T47D (cell line): Measurements from ENCODE around the gene STPG3.
"Not testable (repeated sequence)": the region's sequence is repeated elsewhere in the genome, so short reads cannot be mapped to it uniquely, and the experiment has no call there.

Experiments used
- DNase-seq, 2 experiments: peaks; one replicate each; pipeline versions ENCODE4 v3.0.0 to v3.0.0-alpha.2; 2011 to 2012; ENCODE audit warnings: low read depth in 1 of 2, low spot score in 1 of 2
- JUND ChIP-seq: IDR thresholded peaks from 2 replicates; pipeline ENCODE4 v1.6.1; 2012; ENCODE audit warnings: low read depth
- in situ Hi-C: cut with HindIII; loops from 2 replicates; pipeline ENCODE4 v1.10.0; 2016; ENCODE audit warnings: low sequenced_read_pairs, low pct_unique_long_range_greater_than_20kb

Gene STPG3

DNA sequence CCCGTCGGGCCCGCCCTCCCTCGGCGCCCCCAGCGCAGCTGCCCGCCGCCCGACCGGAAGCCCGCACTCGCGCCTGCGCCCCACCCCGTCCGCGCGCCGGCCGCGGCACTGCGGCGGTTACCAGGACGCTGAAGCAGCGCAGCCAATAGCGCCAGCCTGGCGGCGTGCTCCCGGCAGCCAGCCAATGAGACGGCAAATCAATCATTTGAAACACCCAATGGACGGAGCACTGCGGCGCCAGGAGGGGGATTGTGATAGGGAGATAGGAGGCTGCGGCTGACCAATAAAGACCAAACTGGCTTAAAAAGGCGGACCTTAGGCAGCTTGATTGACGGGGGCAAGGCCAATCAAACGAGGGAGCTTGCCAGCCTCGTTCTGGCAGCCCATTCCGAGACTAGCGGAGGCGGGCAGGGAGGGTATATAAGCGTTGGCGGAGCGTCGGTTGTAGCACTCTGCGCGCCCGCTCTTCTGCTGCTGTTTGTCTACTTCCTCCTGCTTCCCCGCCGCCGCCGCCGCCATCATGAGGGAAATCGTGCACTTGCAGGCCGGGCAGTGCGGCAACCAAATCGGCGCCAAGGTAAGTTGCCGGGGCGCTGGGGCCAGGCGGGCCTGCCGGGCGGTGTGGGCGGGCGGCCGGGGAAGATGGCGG lies 10.1 kb upstream of the STPG3 start, which contains the start of gene TUBB4B:
Gene TUBB4B (plus strand): TSS at position 447 of the 649 bp plus-strand sequence. CDS start 74 bp downstream, at position 521.
- peak; percentile 100 for DNase-seq
- TF ChIP-seq JUND = no peak
- in situ Hi-C loops = no loop called here

DNA sequence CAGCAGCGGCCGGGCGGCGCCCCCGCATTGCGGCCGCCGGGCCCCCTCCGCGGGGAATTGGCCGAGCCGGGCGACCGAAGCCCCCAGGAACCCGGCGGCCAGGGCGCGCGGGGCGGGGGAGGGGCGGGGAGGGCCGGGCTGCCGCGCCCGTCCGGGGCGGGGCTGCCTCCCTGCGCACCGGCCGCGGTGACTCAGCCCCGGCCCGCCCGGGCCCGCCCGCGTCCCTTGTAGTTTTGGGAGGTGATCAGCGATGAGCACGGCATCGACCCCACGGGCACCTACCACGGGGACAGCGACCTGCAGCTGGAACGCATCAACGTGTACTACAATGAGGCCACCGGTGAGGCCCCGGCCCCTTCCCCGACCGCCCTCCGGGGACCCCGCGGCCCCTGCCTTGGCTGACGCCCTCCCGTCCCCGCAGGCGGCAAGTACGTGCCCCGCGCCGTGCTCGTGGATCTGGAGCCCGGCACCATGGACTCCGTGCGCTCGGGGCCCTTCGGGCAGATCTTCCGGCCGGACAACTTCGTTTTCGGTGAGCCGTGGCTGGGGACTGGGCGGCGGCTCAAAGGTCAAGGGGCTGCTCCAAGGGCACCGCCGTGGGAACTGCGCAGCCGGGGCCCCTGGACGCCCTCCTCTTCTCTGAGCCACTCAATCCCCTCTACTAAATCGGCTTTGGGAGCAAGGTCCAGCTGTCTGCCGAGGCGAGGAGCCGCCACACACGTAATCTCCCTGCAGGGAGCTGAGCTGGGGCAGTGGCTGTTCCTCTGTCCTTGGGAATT lies 9.4 kb upstream of the STPG3 start:
- no peak for TF ChIP-seq JUND
- peak in 1 of 2 experiments; percentile 59 for DNase-seq
- in situ Hi-C loops = no loop called here

DNA sequence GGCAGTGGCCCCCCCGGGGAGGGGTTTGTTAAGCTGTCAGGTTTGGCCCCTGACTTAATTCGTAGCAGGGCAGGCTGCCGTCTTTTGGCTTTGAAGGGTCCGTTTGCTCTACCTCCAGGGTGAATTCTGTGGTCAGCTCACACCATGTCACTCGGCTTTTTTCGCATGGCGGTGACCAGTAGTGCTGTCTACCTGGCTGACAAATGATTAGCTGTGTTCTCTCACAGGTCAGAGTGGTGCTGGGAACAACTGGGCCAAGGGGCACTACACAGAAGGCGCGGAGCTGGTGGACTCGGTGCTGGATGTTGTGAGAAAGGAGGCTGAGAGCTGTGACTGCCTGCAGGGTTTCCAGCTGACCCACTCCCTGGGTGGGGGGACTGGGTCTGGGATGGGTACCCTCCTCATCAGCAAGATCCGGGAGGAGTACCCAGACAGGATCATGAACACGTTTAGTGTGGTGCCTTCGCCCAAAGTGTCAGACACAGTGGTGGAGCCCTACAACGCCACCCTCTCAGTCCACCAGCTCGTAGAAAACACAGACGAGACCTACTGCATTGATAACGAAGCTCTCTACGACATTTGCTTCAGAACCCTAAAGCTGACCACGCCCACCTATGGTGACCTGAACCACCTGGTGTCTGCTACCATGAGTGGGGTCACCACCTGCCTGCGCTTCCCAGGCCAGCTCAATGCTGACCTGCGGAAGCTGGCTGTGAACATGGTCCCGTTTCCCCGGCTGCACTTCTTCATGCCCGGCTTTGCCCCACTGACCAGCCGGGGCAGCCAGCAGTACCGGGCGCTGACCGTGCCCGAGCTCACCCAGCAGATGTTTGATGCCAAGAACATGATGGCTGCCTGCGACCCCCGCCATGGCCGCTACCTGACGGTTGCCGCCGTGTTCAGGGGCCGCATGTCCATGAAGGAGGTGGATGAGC lies 8.6 kb upstream of the STPG3 start:
- in situ Hi-C loops = no loop called here
- no peak for TF ChIP-seq JUND
- no peak for DNase-seq

DNA sequence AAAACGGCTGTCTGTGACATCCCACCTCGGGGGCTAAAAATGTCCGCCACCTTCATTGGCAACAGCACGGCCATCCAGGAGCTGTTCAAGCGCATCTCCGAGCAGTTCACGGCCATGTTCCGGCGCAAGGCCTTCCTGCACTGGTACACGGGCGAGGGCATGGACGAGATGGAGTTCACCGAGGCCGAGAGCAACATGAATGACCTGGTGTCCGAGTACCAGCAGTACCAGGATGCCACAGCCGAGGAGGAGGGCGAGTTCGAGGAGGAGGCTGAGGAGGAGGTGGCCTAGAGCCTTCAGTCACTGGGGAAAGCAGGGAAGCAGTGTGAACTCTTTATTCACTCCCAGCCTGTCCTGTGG lies 7.8 kb upstream of the STPG3 start:
- in situ Hi-C loops, DNase-seq: not testable (repeated sequence)

DNA sequence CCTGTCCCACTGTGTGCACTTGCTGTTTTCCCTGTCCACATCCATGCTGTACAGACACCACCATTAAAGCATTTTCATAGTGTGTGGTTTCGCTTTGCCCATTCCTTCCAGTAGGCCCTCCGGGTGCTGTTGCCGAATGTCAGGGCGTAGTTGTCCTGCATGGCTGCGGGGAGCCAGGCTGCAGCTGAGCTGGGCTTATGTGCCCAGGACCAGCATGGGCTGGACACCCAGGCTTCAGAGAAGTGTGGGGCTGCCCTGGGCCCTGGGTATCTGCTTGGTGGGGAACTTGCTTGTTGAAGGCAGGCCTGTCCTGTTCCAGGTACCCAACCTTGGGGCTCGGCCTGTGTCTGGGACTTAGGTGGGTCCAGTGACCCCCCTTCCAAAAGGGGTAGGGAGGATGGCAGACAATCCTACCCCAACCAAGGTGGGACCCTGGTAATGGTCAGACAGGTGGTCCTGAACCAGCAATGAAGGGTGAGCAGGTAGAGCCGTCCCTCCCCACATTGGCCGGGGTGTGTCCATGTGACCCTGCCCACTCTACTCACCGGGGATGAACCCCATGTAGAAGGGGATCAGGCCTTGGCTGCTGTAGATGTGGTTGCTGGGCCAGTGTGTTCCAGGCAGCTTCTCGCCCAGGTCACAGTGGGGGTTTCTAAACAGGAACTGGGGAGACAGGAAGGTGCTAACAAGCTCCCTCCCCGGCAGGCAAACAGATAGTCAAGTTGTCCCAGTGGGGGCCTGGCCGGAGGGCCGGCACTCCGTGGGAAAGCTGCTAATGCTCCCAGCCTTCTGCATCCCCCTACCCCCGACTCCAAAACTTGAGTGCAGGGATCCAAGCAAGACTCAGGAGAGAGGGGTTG lies 7.2 kb upstream of the STPG3 start:
- no peak; the same call in 1 of the 2 replicates for TF ChIP-seq JUND
- DNase-seq = peak in 1 of 2 experiments; percentile 51
- in situ Hi-C loops = no loop called here

DNA sequence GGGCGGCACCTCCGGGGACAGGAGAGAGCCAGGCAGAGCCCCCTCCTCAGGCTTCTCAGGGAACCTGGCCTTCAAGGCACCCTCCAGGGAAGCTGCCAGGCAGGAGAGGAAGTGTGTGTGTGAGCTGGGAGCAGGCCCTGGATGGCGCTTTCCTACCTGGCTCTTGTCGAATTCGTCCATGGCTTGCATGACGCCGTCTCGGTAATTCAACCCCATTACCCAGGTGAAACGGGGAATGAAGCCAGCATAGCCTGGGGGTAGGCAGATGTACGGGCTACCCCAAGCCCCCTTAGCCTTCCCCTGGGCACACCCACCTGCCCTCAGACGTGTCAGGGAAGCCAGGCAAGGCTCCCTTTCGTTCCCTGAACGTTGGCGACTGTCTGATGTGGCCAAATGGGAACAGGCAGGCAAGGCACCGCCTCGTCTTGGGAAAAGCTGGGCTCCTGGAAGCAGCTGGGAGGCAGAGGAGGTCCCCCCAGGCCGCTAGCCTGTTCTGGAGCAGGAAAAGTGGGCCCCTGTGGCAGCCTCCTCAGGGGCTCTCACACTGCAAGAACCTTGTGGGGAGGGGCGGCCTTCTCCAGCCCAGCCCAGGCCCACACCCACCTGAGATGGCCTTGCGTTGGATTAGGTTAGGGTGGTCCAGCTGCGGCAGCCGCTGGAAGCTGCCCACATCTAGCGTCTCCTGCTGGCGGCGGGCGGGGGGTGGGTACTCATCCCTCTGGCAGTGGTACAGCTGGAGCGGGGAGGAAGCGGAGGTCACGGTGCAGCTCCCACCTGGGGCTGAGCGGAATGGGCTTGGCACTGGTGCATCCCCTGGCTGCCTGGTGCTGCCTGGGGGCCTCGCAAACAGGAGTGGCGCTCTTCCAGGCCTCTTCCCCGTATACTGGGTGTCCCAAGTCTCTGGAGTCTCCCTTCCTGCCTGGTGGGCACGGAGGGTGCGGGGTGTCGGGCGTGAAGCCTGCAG lies 6.3 kb upstream of the STPG3 start:
- no peak for TF ChIP-seq JUND

DNA sequence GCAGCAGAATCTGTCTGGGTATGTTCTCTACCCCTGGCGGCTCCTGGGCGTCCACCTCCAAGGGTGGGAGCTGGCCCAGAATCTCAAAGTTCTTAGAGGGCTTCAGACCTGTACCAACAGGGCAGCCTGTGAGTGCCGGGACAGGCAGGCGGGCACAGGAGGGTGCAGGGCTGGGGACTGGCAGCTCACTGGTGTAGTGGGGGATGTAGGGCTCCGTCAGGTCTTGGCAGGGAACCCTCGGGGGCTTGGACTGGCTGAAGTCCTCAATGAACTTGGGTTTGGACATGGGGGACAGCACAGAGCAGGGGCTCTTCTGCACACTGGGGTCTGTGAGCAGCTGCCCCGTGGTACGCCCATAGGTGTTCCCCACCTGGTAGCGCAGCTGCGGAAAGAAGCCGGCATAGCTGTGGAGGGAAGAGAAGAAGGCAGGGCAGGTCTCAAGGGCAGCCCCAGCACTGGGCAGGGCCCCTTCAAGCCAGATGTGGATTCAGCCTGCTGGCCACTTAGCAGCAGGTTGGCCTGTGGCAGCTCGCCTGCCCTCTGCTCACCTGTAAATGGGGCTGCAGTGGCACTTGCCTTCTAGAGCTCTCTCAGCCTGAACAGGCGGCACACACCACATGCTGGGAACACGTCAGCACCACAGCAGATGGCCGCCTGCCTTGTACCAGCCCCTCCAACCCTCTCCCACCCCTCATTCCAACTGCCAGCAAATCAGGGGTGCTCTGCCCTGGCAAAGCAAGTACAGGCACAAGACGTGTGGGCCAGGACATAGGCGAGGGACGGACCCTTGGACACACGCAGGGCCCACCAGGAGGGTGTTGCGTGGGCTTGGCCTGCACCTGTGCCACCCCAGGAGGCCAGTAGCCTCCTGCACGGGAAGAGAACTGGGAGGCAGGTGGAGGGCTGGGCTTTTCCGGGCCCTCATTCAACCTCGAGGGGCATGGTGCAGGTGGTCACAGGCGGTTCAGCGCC lies 5.3 kb upstream of the STPG3 start:
- in situ Hi-C loops = no loop called here
- no peak for TF ChIP-seq JUND
- no peak for DNase-seq

More for the DNA sequence above, 6.3 kb upstream of the STPG3 start:
- DNase-seq = peak in 1 of 2 experiments; percentile 44
- in situ Hi-C loops = no loop called here

DNA sequence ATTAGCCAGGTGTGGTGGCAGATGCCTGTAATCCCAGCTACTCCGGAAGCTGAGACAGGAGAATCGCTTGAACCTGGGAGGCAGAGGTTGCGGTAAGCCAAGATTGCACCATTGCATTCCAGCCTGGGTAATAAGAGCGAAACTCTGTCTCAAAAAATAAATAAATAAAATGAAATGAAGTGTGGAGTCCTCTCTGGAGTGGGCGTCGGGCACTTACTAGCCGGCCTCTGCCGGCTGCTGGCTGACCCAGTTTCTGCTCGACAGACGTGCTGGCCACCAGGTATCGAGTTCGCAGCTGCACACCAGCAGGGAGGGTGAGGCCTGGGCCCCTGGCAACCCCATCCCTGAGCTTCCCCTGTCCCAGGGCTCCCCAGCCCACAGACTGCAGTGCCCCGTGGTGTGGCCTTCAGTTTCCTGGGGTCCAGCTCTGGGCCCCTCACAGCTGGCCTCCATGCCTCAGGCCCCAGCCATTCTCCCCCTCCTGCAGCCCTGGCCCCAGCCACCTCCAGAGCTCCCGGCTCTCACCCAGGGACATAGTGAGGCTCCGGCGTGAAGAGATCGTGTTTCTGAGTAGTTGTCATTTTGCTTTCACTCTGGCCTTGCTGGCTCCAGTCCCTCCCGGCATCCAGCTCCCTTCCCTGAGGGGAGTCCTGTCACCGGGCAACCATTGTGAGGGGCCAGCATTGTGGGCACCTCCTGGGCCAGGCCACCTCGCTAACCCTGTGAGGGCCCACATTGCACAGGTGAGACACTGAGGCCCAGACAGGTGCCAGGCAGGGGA lies 3.8 kb upstream of the STPG3 start:
- DNase-seq = no peak
- no peak for TF ChIP-seq JUND
- in situ Hi-C loops = no loop called here

DNA sequence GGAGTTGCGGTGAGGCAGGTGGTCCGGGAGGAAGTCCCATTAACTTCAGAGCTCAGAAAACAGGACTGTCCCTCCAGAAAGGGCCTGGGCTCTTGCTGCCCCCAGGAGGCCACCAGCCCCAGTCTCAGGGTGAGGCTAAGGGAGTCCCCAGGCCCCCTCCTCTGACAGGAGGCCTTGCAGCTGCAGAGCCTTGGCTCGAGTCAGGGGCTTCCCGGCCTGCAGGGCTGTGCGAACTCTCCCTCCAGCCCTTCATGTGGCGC lies 3.2 kb upstream of the STPG3 start:
- no peak for TF ChIP-seq JUND
- no peak for DNase-seq
- in situ Hi-C loops = no loop called here
